Endodermal cell (in vitro differentiated cells): ENCODE data around the gene ERFE. TPM values are rescaled to one million over a fixed set of nuclear protein-coding genes. Genes with fewer than 3 reads are reported as not detected.

Experiments used
- DNase-seq: peaks from one replicate; pipeline ENCODE4 v3.0.0-alpha.2; 2017
- H3K27ac ChIP-seq: 2 replicates; pipeline ENCODE4 v1.5.1; 2013; ENCODE audit warnings: mild to moderate bottlenecking, low read depth, low read length, moderate library complexity
- H3K27me3 ChIP-seq: 2 replicates; pipeline ENCODE4 v1.6.1; 2013; ENCODE audit warnings: mild to moderate bottlenecking, low read length, moderate library complexity; ENCODE audit not compliant: insufficient read depth, control insufficient read depth, poor library complexity, severe bottlenecking
- H3K36me3 ChIP-seq: 2 replicates; pipeline ENCODE4 v1.7.0; 2013; ENCODE audit warnings: mild to moderate bottlenecking, low read length, moderate library complexity; ENCODE audit not compliant: control insufficient read depth, insufficient read depth
- H3K4me1 ChIP-seq: one replicate; pipeline ENCODE4 v1.7.0; 2013; ENCODE audit warnings: low read length; ENCODE audit not compliant: control insufficient read depth, insufficient read depth
- H3K4me3 ChIP-seq: 2 replicates; pipeline ENCODE4 v1.5.1; 2013; ENCODE audit warnings: mild to moderate bottlenecking, low read length, moderate library complexity
- H3K9ac ChIP-seq: 2 replicates; pipeline ENCODE4 v1.6.1; 2013; ENCODE audit warnings: mild to moderate bottlenecking, low read length, moderate library complexity; ENCODE audit not compliant: poor library complexity, severe bottlenecking; ENCODE audit errors: extremely low read depth
- H3K9me3 ChIP-seq: 2 replicates; pipeline ENCODE4 v1.6.1; 2013; ENCODE audit warnings: mild to moderate bottlenecking, low read length, moderate library complexity; ENCODE audit not compliant: control insufficient read depth
- H3K27ac Mint-ChIP-seq: 2 replicates; pipeline ENCODE4 v1.8.0; 2020; ENCODE audit warnings: mixed read lengths
- H3K27me3 Mint-ChIP-seq: 2 replicates; pipeline ENCODE4 v1.8.0; 2021; ENCODE audit warnings: mild to moderate bottlenecking, mixed read lengths; ENCODE audit not compliant: insufficient read depth
- H3K36me3 Mint-ChIP-seq: 2 replicates; pipeline ENCODE4 v1.8.0; 2020; ENCODE audit warnings: low read depth, mixed read lengths
- H3K4me1 Mint-ChIP-seq: 2 replicates; pipeline ENCODE4 v1.8.0; 2020; ENCODE audit warnings: mixed read lengths
- H3K4me3 Mint-ChIP-seq: 2 replicates; pipeline ENCODE4 v1.8.0; 2020; ENCODE audit warnings: mild to moderate bottlenecking, moderate library complexity, mixed read lengths
- H3K9me3 Mint-ChIP-seq: 2 replicates; pipeline ENCODE4 v1.8.0; 2020; ENCODE audit warnings: mild to moderate bottlenecking, mixed read lengths
- WGBS, 2 experiments: methylation state at CpG; one replicate each; pipeline versions ENCODE4 v1.1.5 to v1.1.7; 2013; ENCODE audit warnings: missing lambda C conversion rate in 2 of 2, mixed read lengths in 1 of 2; ENCODE audit not compliant: insufficient coverage in 1 of 2, insufficient read length in 1 of 2; 5-methylcytosine and 5-hydroxymethylcytosine counted together
- total RNA-seq, 2 donors: library from RNA; stranded (reverse); fragmentation: NEBNext Ultra II Directional in 1 of 2; extraction: Animal tissue kit (Norgen Biotek cat#: 25700) in 1 of 2; gene quantifications; 2 replicates in 1 of 2; 3 replicates in 1 of 2; pipeline ENCODE4 v1.2.1, GENCODE V29; 2021
- TF ChIP-seq, protein P1 (sequence below): fragments of 200-600 bp; sonication (generic); conservative IDR thresholded peaks from 2 replicates; pipeline ENCODE4 v1.5.0; 2021; ENCODE audit warnings: antibody characterized with exemption, mild to moderate bottlenecking

ERFE gene
- total RNA-seq, 2 donors from 2014 or later: 0.48 to 1.6 TPM

DNA sequence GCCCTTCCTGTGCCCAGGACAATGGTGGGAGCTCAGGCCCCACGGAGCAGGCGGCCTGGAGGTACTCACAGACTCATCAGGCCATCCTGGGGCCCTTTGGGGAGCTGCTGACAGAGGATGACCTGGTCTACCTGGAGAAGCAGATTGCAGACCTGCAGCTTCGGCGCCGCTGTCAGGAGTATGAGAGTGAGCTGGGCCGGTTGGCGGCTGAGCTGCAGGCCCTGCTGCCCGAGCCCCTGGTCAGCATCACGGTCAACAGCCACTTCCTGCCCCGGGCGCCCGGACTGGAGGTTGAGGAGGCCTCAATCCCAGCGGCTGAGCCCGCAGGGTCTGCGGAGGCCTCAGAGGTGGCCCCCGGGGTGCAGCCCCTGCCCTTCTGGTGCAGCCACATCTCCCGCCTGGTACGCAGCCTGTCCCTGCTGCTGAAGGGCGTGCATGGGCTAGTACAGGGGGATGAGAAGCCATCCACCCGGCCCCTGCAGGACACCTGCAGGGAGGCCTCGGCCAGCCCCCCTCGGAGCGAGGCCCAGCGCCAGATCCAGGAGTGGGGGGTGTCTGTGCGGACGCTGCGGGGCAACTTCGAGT lies 28.6 kb upstream of the ERFE start:
- H3K4me3 ChIP-seq: no peak overlapping the region
- H3K27ac ChIP-seq: no peak overlapping the region
- no peaks in the 10 kb centered on the region for H3K9me3 ChIP-seq
- Mint-ChIP-seq H3K9me3 (no peaks in the 10 kb centered on the region), H3K4me3 (no peak overlapping the region), H3K4me1 (no peaks in the 10 kb centered on the region), H3K36me3 (no peaks in the 10 kb centered on the region), H3K27me3 (no peaks in the 10 kb centered on the region), H3K27ac (no peak overlapping the region)
- TF ChIP-seq, protein P1, sequence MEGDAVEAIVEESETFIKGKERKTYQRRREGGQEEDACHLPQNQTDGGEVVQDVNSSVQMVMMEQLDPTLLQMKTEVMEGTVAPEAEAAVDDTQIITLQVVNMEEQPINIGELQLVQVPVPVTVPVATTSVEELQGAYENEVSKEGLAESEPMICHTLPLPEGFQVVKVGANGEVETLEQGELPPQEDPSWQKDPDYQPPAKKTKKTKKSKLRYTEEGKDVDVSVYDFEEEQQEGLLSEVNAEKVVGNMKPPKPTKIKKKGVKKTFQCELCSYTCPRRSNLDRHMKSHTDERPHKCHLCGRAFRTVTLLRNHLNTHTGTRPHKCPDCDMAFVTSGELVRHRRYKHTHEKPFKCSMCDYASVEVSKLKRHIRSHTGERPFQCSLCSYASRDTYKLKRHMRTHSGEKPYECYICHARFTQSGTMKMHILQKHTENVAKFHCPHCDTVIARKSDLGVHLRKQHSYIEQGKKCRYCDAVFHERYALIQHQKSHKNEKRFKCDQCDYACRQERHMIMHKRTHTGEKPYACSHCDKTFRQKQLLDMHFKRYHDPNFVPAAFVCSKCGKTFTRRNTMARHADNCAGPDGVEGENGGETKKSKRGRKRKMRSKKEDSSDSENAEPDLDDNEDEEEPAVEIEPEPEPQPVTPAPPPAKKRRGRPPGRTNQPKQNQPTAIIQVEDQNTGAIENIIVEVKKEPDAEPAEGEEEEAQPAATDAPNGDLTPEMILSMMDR: no peak
- no peaks in the 10 kb centered on the region for H3K4me1 ChIP-seq
- DNase-seq: peak; percentile 31
- 93 to 96% methylated on average over 15 to 28 of the region's 28 CpGs for WGBS, 2 experiments
- no peaks in the 10 kb centered on the region for H3K27me3 ChIP-seq
- no peaks in the 10 kb centered on the region for H3K36me3 ChIP-seq
- H3K9ac ChIP-seq: no peak overlapping the region

DNA sequence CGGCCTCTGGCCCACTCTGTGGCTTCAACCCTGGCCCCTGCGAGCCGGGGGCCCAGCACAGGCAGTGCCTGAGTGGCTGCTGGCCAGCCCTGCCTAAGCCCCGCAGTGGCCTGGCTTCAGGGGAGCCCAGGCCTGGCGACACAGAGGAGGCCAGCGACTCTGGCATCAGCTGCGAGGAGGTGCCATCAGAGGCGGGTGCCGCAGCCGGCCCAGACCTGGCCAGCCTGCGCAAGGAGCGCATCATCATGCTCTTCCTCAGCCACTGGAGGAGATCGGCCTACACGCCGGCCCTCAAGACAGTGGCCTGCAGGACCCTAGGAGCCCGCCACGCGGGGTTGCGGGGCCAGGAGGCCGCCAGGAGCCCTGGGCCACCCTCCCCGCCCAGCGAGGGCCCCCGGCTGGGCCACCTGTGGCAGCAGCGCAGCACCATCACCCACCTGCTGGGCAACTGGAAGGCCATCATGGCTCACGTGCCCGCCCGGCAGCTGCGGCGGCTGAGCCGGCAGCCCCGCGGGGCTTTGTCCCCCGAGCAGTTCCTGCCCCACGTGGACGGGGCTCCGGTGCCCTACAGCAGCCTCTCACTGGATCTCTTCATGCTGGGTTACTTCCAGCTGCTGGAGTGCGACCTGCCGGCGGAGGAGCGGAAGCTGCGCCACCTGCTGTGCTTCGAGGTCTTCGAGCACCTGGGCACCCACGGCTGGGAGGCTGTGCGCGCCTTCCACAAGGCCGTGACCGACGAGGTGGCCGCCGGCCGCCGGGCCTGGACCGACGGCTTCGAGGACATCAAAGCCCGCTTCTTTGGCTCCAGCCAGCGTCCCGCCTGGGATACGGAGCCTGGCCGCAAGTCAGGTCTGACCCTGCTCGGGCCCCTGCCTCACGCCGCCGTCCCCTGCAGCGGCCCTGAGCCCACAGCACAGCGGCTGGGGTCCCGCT lies 27.8 kb upstream of the ERFE start:
- peak; percentile 39 for DNase-seq
- no peak overlapping the region for H3K27ac Mint-ChIP-seq
- H3K36me3 Mint-ChIP-seq: no peaks in the 10 kb centered on the region
- Histone ChIP-seq H3K9ac (no peak overlapping the region), H3K9me3 (no peaks in the 10 kb centered on the region), H3K4me1 (no peaks in the 10 kb centered on the region), H3K36me3 (no peaks in the 10 kb centered on the region), H3K27me3 (no peaks in the 10 kb centered on the region), H3K4me3 (no peak overlapping the region), H3K27ac (no peak overlapping the region)
- H3K4me3 Mint-ChIP-seq: no peak overlapping the region
- WGBS, 2 experiments: 93 to 97% methylated on average over 30 to 68 of the region's 68 CpGs
- no peaks in the 10 kb centered on the region for H3K9me3 Mint-ChIP-seq
- no peaks in the 10 kb centered on the region for H3K27me3 Mint-ChIP-seq
- no peaks in the 10 kb centered on the region for H3K4me1 Mint-ChIP-seq
- TF ChIP-seq, protein P1: no peak

DNA sequence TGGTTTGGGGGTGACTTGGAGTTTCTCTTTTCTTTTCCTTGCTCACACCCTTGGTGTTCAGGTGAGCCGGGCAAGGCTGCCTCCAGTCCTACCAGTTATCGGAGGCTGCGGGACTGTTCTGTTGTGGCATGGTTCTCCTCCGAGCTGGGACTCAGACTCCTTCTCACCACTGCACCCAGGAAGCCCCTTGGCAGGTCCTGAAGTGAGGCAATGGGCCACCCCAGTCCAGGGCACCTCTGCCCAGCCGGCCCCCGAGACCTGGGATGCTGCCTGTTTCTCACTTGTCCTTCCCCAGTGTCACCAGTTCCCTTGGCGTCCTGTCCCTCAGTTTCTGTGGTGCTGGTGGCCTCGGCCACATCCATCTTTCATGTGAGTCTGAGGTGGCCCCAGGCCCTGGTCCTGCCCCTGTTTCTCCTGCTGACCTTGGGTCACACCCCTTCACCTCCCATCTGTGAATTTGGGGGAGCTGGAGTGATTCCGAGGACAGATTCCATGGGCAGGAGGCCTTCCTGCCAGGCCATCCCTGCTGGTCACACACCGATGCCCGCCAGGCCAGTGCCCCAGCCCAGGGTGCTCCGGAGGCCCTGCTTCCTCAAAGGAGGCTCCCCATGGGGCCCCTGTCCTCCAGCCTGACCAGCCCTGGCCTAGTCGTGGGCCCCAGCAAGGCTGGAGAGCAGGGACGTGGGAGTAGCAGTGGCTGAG lies 26.9 kb upstream of the ERFE start:
- H3K4me1 Mint-ChIP-seq: no peaks in the 10 kb centered on the region
- no peak overlapping the region for H3K9ac ChIP-seq
- H3K4me1 ChIP-seq: no peaks in the 10 kb centered on the region
- H3K36me3 ChIP-seq: no peaks in the 10 kb centered on the region
- no peaks in the 10 kb centered on the region for H3K9me3 ChIP-seq
- no peak overlapping the region for H3K4me3 Mint-ChIP-seq
- DNase-seq: no peak
- no peaks in the 10 kb centered on the region for H3K27me3 ChIP-seq
- no peak overlapping the region for H3K4me3 ChIP-seq
- TF ChIP-seq, protein P1: no peak
- no peaks in the 10 kb centered on the region for H3K27me3 Mint-ChIP-seq
- H3K36me3 Mint-ChIP-seq: no peaks in the 10 kb centered on the region
- whole genome bisulfite sequencing, 2 experiments: 89 to 90% methylated on average over 8 to 14 of the region's 14 CpGs
- H3K27ac Mint-ChIP-seq: no peak overlapping the region
- no peaks in the 10 kb centered on the region for H3K9me3 Mint-ChIP-seq
- H3K27ac ChIP-seq: no peak overlapping the region
